GF-D8 (cell line): Measurements from ENCODE around the gene IPMK.
"Not testable (repeated sequence)": the region's sequence is repeated elsewhere in the genome, so short reads cannot be mapped to it uniquely, and the experiment has no call there.

Experiments used
- DNase-seq: peaks from one replicate; lab custom pipeline; 2025; lab: John Stamatoyannopoulos, UW

The IPMK gene

DNA sequence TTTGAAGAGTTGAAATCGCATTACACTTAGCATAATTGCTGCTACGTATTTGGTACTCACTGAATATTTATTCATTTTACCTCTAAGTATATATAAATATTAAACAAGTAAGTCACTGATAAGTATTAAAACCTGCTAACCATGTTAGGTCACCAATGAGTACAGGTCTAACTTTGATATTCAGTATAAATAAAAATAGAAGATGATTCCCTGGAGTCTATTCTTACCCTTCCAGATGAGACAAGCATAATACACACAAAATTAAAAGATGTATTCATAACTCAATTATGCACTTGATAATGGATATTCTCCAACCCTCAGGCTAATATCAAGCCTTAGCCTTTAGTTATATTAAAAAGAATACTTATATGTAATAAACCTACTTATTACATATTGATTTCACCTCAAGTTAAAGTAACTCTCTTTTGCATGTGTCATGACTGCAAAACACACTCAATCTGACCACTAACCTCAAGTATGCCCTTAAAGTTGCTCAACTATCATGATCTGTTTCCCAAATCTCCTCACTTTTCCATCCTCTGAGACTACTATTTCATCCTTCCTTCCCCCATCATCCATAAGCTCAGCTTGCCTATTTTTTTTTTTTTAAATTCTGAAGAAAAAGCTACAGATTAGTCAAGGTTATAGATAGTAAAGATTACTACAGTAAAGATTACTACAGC lies 46.8 kb downstream of the IPMK start:
- DNase-seq = peak; percentile 22

GRCh38 chr10:58219875-58220274 lies 47.8 kb downstream of the IPMK start:
- no peak for DNase-seq

- no peak for DNase-seq
Measured at GRCh38 chr10:58217612-58218011, 50.1 kb downstream of the IPMK start.

- no peak for DNase-seq
Measured at GRCh38 chr10:58212622-58213021, 55.1 kb downstream of the IPMK start.

DNA sequence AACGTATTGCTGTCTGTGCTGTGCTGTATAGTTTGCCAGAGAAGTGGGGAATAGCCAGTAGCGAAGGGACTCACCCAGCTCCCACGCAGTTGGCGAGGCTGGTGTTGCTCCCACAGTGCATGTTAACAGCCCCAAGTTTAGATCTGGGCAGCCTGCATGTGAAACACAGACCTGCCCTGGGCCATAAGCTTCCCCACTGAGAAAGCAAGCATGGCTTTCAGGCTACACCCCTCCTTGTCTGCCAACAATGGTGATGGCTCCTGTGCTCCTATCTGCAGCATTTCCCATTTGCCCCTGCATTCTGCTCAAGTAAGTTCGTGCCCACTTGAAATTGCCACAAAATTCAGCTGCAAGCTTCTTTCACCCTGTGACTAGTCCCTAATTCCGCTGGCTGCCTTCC lies 57.5 kb downstream of the IPMK start:
- DNase-seq = no peak

GRCh38 chr10:58209669-58210068 lies 58.0 kb downstream of the IPMK start:
- DNase-seq = no peak

- no peak for DNase-seq
Measured at GRCh38 chr10:58206251-58206650, 61.4 kb downstream of the IPMK start.

GRCh38 chr10:58201704-58202103 lies 66.0 kb downstream of the IPMK start:
- DNase-seq = no peak

GRCh38 chr10:58189269-58189668 lies 78.4 kb downstream of the IPMK start:
- DNase-seq = no peak

DNA sequence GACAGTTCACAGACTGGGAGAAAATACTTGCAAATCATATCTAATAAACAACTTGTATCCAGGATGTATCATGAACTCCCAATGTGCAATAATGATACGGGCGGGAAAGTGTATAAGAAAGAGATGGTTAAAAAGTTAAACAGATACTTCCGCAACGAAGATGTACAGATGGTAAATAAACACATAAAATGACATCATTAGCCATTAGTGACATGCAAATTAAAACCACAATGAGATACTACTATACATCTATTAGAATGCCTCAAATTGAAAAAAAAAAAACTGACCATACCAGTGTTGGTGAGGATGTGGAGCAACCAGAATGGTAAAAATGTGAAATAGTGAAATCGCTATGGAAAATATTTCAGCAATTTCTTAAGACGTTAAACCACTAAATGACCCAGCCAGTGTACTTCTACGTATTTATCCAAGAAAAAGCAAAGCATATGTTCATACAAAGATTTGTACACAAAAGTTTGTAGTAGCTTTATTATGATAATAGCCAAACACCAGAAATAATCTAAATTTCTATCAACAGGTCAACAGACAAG lies 83.5 kb downstream of the IPMK start:
- no peak for DNase-seq

- DNase-seq = no peak
Measured at GRCh38 chr10:58180666-58181065, 87.0 kb downstream of the IPMK start.

DNA sequence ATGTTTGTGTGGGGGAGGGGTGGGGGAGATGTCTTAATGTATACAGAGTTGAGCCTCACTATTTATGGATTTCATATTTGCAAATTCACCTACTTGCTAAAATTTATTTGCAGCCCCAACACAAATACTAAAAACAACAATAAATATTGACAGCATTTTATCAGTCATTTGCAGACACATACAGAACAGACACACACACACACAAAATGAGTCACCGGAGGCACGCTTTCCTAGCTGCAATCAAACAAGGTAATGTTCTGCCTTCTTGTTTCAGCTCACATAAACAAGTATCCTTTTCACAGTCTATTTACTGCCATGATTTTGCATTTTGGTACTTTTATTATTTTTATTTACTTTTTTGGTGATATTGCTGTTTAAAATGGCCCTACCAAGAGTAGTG lies 88.5 kb downstream of the IPMK start:
- DNase-seq = no peak

- DNase-seq = no peak
Measured at GRCh38 chr10:58178811-58179210, 88.9 kb downstream of the IPMK start.

DNA sequence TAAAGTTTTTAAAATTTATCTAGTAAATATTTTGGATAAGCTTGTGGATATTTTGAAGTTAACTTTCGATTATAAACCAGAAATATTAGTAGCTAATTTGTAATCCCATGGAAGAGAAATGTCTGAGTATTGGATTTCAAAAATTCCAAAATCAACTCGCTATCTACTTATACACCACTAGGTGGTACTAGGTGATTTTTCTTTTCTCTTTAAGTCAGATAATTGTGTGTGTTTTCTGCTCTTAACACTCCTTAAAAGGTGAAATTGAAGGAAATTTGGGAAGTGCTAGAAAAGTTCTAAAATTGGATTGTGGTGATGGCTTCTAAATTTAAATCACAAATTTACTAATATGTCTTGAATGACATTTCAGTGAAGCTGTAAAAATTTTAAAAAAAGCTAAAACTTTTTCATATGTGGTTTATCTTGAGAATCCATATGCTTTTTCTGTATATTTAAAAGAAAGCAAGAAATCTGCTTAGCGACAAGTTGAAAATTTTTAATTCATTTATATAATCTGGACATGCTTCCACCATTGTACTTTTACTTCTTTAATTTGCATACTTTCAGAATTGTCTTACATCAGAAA lies 90.2 kb downstream of the IPMK start:
- DNase-seq = peak; percentile 37

DNA sequence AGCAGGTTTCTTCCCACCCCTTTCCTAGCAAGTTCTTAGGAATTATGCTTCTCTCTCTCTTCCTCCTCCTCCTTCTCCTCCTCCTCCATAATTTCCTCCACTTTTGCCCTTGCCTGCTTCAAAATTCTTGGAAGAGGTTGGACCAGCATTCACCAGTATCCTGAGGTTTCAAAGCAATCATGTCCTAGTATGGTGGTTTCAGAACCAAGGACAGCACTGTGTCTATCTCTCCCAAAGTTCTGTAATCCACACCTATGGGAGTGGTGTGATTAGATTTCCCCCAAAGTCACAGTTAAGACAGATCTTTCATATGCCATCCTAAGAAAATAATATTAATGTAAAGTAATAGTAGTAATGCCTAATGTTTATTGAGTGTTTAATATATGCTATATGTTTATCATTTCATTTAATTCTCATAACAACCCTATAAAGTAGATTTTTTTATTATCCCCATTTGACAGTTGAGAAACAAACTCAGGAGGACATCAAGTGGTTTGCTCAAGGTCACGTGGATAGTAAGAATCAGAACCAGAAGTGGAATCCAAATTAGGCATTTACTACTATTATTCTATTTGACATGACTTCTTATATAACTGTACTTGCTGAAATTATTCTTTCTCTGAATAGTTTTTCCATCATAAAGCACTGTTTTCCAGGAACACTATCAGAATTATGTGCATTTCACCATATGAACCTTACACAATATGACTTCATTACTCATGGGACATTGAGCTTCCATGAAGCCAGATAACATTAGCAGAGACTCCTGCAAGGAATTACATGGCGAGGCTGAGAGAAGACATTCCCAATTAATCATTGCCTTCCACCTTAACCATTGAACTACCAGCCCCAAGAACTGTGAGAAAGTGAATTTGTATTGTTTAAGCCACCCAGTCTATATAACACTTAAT lies 91.4 kb downstream of the IPMK start:
- DNase-seq = no peak

- DNase-seq = no peak
Measured at GRCh38 chr10:58174831-58175230, 92.9 kb downstream of the IPMK start.

GRCh38 chr10:58173391-58173790 lies 94.3 kb downstream of the IPMK start:
- DNase-seq = no peak

- no peak for DNase-seq
Measured at GRCh38 chr10:58171146-58171545, 96.5 kb downstream of the IPMK start.

- DNase-seq = no peak
Measured at GRCh38 chr10:58164517-58164916, 103.2 kb downstream of the IPMK start.

- no peak for DNase-seq
Measured at GRCh38 chr10:58158806-58159205, 108.9 kb downstream of the IPMK start.

DNA sequence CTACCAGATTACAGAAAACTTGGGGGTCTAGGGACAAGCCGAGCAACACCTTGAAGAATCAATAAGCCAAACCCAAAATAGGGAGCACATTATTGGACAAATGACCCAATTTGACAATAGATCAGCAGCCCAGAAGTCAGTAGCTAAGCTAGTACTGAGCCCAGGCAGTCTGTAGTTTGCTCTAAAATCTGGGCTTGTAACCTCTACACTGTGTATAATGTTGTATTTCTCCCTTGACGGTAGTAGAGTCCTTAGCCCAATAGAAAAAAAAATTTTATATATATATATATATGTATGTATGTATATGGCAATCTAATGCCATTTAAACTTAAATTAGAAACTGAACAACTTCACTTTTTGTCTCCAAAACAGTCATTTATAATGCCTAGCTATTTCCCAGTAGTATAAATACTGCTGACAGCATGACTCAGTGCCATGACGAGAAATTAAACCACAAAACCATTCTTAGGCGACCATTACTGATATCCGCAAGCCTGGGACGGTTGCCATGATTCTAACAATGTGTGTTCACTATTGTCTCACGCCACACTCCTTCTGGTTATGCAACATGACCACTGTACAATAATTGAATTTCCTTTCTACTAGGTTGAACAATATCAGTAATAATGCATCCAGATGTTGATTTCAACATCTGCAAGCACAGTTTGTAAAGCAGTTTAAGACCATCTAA lies 110.5 kb downstream of the IPMK start:
- DNase-seq = peak; percentile 57

GRCh38 chr10:58155941-58156340 lies 111.8 kb downstream of the IPMK start:
- DNase-seq = not testable (repeated sequence)
